ENCODE data around the gene C10orf143.

The C10orf143 gene

DNA sequence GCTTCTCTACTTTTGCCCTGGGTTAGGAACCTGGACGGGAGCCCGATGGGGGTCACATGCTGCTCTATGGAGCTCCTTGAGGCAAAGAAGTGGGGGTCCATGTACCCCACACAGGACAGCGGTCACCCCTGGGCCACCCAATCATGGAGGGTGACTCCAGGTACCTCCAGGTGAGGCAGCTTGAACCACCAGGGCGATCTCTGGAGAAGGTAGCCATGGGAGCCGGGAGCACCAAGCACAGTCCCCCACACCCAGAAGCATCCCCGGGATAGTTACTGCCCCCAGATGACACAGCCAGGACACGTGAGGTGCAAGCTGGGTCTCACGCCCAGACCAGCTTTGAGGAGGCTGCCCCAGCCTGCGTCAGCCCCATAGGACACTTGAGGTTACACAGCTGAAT is 58.4 kb downstream of the C10orf143 start:
- DNase-seq (ENCODE audit: low read depth) = no peak

DNA sequence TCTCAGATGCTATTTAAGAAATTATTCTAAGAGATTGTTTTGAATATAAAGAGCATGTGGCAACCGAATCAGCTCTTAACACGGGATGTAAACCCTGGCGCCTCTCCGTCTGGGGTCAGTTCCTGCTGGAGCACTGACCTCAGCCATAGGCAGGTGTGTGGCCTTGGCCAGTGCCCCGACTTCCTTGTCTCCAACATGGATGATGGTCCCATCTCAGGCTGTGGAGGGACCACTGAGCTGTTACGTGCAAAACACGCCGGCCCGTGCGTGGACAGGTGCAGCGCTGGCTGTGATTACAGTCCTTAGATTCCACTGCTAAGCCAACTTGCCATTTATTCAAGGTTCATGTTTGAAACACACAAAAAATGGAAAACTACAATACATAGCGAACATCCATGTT is 59.9 kb downstream of the C10orf143 start:
- DNase-seq (ENCODE audit: low read depth) = no peak

DNA sequence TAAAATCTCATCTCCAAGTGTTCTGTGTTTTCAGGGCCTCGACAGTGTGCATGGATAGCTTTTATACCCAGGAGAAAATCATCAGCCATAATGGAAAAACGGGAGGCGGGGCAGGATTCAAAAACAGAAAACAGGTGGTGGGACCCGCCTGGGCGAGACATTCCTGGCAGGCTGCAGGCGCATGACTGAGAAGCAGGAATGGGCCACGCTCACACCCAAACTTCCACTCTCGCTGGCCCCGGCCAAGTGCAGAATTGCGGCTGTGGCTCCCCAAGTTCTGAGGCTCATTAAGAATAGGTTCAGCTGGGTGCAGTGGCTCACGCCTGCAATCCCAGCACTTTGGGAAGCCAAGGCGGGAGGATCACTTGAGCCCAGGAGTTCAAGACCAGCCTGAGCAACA is 60.6 kb downstream of the C10orf143 start:
- no peak for DNase-seq (ENCODE audit: low read depth)

DNA sequence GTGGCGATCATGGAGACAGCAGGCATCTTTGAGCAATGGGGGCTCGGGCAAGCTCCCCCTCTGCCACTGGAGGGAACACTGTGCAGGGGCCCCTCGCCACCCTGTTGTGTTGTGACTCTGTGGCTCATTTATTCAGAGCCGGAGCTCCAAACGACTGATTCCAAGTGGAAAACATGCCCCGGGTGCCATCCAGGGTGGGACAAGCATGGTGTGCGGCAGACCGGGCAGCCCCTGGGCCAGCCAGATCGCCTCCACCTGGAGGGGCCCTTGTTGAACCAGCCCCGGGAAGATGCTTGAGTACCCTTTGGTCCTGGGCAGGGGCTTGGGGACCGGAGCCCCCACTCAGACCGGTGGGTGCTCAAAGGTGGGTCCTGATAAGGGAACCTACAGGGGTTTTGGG is 61.4 kb downstream of the C10orf143 start:
- DNase-seq (ENCODE audit: low read depth) = no peak

DNA sequence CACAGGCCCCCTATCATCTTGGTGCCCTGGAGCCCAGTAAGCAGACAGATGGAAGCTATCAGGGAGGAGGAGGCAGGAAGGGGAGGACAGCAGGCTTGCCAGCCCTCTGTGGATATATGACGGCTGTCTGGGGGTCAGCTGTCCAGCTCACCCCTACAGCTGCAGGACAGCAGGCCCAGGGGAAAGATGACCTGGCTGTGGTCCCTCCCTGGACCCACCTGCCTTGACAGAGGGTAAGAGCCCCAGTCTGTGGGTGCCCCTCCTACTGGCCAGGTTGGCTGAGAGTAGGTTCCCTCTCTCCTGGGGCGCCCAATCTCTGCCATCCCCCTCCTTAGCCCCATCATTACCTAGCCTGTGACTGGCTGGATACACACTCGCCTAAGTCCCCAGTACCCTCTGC is 62.5 kb downstream of the C10orf143 start:
- DNase-seq (ENCODE audit: low read depth) = no peak

DNA sequence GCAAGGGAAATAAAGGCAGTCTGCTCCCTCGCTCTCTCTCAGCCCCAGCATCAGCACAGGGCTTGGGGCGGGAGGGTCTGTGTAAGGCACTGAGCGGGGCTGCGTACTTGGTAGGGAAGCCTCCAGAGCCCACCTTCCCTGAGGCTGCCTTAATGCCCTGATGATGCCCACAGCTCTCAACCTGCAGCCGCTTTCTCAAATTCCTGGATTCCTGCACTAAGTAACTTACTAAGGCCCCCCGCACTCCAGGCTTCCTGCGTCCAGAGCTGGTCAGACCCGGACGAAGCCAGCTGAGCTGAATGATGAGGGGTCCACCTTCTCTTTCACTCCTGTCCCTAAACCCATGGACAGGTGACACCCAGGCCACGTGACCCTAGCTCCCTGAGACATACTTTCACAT is 63.3 kb downstream of the C10orf143 start:
- no peak for DNase-seq (ENCODE audit: low read depth)

DNA sequence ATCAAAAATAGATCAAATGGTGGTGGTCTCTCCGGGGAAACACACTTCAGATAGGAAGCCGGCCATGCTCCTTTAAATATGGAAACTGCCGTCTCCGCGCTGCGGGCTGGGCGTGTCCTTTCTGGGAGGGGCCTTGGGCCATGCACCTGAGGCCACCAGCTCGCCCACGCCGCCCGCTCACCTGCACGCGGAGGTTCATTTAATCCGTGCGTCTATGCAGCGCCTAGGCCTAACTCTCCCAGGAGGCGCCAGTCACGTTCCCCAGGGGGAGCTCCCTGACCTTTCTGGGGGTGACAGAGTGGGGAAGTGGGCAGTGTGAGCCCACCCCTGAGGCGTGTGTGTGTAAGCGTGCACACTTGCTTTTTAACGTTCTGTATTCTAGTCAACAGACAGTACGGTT is 64.0 kb downstream of the C10orf143 start:
- DNase-seq (ENCODE audit: low read depth) = no peak

DNA sequence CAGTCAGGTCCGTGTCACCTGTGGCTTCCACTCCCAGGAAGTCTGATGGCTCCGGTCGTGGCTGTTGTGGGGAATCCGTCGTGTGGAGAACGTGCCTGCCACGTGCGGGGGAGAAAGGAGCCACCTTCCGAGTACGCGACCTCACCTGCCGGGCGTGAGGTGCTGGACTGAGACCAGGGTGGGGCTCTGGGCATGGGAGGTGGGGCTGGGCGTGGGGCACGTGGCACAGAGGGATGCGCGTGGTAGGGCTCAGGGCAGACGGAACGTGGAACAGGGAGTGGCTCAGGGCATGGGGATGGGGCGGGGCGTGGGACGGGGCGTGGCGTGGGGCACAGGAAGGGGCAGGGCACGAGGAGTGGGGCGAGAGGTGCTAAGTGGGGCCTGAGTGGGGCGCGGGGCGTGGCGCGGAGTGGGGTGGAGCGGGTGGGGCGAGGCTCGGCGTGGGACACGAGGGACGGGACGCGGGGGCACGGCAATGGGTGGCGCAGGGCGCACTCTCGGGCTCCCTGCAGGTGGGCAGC is 64.8 kb downstream of the C10orf143 start:
- DNase-seq (ENCODE audit: low read depth) = no peak

DNA sequence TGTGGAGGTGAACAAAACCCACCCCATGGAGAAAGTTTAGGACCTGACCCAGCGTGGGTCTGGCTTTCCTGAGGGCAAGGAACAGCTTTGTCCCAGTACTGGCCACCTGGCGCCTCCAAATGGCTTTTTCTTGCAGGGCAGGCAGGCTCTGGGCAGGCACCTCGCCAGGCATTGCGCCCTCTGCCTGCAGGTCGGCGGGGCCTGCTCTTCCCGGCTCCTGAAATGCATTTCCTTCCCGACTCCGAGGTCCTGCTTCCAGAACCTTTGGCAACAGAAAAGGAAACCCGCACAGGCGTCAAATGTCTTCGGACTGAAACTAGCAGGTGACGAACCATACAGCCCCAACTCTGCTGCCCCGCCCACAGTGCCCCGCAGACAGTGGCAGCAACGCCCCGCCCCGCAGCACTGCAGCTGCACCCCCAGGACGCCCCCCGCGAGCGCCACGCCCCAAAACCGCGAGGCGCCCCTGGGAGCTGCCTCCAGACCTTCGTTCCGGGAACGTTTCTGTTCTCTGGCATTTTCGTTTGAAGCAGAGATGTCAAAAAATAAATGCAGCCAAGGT is 65.5 kb downstream of the C10orf143 start:
- no peak for DNase-seq (ENCODE audit: low read depth)

DNA sequence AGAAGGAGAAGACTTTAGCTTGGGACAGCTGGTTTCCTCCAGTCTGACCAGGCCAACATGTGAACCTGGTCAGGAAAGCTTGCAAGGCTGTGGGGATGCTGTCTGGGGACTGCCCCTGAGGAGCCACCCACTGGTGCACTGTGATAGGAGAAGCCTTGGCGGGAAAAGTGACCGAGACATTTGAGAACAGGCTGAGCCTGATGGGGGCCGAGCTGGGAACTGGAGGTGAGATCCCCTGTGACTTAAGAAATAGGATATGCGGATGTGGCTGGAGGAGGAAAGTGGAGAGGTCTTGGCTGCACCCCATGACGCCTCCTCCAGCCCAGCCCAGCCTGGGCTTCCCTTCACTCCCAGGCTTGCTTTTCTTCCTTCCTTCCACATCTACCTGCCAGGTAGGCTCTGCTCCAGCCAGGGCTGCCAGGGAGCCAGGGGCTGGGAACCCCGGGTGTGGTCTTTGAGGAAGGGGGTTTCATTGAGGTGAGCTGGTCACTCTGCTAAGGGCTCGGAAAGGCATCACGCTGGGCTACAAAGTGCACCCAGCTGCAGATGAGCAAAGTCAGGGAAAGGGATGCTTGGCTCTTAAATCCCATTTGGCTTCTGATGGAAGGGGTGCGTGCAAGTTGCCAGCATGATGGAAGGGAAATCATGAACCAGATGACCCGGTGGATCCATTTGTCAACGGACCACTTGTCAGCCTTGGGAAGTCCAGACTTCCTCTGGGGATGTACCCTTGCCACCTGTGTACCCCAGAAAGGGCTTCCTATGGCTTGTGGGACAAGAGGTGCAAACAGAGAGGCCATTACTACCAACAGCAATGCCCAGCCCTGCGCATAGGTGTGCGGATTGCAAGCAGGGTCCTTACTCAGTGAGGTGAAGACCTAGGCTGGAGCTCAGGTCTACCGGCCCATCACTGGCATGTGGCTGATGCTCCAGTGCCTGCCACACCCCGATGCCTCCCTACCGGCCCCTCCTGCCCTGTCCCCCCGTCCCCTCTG is 66.3 kb downstream of the C10orf143 start:
- no peak for DNase-seq (ENCODE audit: low read depth)

DNA sequence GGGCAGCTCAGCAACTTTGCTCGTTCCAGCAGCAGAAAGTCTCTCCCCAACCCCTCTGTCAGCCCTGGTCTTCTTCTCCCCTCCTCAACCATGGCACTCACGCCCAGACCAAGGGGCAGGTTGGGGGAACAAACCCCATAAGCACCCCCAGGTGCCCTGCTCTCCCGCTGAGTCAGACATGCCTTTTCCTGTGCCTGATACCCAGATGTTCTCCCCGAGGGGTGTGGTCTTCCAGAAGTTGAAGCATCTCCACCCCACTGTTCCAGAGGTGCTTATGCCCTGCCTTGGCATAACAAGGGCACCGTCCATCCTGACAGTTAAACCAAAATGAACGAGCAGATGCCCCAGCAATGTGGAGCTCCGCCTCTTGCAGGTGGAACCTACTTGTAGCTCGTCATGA is 67.1 kb downstream of the C10orf143 start:
- no peak for DNase-seq (ENCODE audit: low read depth)

DNA sequence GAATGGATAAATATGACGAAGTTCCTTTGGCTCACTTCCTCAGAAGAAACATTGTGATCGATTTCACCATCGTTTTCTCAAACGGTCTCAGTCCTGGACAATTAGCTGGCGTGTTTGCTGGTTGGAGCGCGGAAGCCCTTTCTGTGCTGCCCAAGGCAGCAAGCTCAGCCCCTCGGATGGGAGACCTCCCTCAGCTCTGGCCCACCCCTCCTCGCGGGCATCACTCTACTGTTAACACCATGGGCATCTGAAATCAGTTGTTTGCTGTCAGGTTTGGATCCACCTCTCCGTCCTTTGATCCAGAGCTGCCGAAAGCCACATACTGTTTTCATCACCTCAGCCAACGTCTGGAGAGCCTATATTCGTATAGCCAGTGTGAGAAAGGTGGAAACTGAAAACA is 68.2 kb downstream of the C10orf143 start:
- no peak for DNase-seq (ENCODE audit: low read depth)

DNA sequence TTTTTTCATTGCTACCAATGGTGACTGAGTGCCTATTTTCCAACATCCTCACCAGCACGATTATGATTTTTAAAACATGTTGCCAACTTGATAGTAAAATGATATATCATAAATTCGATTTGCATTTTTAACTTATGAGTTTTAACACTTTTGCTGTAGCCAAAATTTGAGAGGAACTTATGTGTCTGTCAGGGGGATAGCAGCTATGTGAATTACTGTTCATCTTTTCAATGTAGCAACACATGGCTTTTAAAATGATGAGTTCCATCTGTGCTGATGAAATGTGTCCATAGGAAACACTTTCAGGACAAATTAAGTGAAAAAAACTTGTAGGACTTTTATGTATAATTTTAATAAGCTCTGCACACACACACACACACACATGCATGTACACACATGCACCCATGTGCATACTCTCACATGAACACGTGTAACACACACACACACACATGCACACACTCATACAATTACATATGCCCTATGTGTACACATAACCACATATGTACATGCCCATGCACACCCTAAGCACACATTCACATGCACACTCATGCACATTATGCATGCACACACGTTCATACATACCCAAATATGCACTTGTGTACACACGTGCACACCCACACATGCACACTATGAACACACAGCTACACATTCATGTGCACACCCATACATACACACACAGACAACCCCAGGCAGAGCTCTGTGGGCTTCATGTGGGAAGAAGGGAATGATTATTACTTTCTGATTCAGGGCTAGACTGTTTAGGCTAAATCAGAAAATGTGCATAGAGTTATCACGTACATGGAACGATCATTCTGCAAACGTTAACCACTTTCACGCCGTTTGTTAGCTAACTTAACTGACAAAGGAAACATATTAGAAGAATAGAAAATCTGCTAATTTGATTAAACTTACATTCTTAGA is 68.9 kb downstream of the C10orf143 start:
- no peak for DNase-seq (ENCODE audit: low read depth)

DNA sequence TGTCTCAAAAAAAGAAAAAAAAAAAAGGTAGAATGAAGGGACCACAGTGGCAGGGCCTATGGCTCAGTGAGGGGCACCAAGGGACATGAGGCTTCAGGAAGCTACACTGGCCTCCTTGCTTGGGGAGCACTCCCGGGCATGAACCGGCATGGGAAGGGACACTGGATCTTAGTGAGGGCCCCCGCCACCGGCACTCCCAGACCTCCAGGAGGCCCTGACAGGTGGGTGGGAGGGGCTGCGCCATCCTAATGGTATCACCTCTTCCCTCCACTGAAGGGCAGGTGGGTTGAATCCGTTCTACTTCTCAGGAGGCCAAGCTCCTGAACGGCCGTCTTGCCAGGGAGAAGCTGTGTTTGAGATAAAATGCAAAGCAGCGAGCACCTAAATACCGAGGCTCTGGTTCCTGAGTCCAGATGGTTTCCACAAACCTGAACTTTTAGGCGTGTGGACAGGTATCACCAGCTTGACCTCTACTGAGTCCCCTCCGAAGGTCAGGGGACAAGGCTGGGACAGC is 69.8 kb downstream of the C10orf143 start:
- no peak for DNase-seq (ENCODE audit: low read depth)

DNA sequence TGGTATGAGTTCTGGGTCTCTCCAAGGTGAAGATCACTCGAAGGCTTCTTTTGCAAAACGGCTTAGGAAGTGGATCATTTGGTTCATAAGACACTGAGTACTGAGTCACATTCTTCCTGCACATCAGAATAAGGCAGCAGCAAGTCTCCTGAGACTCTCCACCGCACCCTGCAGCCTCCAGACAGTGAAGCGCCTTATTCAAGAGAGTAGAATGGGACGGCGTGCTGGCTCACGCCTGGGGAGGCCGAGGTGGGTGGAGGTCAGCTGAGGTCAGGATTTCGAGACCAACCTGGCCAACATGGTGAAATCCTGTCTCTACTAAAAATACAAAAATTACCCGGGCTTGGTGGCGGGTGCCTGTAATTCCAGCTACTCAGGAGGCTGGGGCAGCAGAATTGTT is 70.3 kb downstream of the C10orf143 start:
- no peak for DNase-seq (ENCODE audit: low read depth)

DNA sequence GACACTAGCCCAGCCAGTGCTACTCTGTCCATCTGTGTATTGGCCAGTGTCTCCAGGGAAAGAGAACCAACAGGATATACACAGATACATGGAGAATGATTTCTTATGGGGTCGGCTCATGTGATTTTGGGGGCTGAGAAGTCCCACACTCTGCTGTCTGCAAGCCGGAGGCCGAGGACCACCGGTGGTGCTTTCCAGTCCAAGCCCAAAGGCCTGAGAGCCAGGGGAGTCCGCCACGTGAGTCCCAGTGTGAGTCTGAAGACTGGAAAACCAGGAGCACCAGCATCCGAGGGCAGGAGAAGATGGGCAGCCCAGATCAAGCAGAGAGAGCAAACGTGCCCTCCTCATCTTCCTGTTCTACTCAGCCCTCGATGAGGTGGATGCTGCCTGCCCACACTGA is 71.5 kb downstream of the C10orf143 start:
- DNase-seq (ENCODE audit: low read depth) = no peak

DNA sequence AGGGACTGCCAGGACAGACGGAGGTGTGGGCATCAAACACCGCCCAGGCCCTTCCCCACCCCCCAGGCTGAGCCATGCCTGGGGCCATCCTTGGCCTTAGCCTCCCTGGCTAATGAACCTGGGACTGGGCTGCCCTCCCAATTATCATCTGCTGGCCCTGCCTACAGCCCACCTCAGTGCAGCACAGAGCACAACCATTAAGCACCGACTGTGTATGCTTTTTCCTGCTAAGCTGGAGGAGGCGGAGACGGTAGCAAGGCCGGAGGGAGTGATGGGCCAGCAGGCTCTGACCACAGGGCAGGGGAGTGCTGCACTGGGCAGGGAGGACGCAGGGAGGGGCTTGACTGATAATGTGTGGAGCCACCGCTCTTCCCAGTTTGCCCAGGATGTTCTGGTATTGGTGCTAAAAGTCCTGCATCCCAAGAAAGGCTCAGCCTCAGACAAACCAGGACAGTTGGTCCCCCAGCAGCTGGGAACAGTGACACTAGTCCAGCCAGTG is 72.0 kb downstream of the C10orf143 start:
- DNase-seq (ENCODE audit: low read depth) = no peak

DNA sequence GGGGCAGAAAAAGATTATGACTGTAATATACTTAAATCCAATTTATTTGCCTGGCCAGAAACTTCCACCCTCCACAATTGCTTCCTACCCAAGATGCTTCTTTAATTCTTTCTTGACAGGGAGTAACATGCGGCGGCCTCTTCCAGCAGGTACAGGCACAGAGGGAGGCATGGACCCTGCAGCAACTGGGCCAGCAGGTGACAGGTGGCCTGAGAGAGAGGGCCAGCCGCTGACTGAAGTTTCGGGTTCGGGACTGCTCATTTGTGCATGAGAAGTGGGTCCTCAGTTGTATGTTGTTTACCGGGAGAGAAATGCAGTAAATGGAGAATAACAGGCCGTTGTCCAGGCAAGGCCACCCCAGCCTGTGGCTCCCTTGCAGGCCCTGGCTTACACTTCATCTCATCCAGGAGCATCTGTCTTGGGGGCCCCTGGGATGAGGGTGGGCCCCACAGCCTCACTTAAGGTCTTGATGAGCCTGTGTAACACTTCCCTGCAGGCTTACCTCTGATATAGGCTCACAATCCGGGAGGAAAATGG is 72.5 kb downstream of the C10orf143 start:
- no peak for DNase-seq (ENCODE audit: low read depth)

DNA sequence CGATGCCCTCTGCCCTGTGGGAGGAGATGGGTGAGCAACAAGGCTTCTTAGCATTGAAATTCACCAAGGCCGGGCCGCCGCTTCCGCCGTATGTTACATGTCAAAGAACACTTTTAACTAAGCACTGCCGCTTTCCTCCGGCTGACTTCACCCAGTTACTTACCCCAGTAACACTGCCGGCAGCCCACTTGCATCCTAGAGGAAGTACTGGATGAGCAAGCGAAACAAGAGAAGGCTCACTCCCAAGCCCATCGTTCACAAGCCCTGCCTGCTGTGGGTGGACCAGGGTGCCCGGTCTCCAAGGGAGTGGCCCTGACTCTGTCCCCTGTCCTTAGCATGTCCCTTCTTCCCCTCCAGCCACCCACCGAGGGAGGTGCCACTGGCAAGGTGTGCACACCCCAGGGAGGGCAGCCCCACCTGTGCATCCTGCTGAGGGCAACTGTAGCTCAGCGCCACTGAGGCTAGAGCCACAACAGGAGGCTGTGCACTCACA is 73.4 kb downstream of the C10orf143 start:
- no peak for DNase-seq (ENCODE audit: low read depth)

DNA sequence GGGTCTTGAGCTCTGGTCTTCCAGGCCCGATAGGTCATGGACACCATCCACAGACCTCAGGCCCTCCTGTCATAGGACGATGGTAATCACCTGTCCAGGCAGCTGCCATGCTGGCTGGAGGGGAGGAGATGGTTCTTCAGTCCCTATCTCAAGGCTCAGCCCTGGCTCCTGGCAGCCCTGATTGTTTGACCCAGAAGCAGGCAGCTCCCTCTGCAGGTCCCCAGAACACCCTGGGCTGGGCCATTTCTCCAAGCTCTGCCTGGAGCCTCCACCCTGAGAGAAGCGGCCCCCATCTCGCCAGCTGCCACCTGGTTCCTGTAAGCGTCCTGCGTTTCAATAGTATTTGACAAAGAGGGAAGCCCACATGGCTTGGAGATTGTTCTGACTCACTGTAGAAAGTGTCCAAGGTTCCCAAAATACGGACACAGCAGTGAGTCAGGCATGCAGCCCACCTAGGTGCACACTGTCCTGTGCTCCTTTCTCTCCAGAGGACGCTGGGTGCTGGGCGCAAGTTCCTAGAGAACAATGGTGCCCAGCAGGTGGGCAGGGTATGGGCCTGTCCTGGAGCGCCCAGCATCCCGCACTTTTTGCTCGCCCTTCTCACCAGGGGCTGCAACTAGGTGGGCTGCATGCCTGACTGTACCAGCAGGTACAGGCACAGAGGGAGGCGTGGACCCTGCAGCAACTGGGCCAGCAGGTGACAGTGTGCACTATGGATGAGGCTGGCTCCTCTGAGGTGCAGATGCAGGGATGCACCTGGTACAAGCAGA is 74.1 kb downstream of the C10orf143 start:
- DNase-seq (ENCODE audit: low read depth) = no peak

DNA sequence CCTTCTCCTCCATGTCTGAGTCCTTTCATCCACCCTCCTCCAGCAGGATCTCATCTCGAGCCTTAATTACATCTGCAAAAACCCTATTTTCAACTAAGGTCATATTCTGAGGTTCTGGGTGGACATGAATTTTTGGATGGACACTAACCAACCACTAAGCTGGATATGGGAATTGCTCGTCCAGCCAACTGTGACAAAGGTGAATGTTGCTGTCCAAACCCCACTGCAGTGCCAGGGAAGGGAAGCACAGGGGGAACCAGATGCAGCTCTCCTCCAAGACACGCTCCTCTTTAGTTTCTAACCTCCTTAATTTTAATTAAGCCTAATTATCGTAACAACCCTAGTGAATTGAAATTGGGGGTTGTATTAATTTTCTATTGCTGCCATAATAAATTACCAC is 81.4 kb downstream of the C10orf143 start:
- no peak for DNase-seq (ENCODE audit: low read depth)

Data from fibroblast of gingiva (primary cell).